HFF-Myc (cell line): ENCODE results near the gene AAMP.
"Not testable (repeated sequence)": the region's sequence is repeated elsewhere in the genome, so short reads cannot be mapped to it uniquely, and the experiment has no call there.

Experiments used
- DNase-seq: peaks from one replicate; pipeline ENCODE4 v3.0.0-alpha.2; 2011; ENCODE audit warnings: low read depth; ENCODE audit errors: extremely low read depth
- H3K4me3 ChIP-seq: replicated peaks from 2 replicates; pipeline ENCODE4 v1.5.1; 2011; ENCODE audit warnings: low read depth, mild to moderate bottlenecking, control low read depth, low read length
- TF ChIP-seq, protein P1 (sequence below): IDR thresholded peaks from 2 replicates; pipeline ENCODE4 v1.5.1; 2012; ENCODE audit warnings: mild to moderate bottlenecking, low read depth, low read length, control low read depth; ENCODE audit errors: missing control alignments

AAMP gene

DNA sequence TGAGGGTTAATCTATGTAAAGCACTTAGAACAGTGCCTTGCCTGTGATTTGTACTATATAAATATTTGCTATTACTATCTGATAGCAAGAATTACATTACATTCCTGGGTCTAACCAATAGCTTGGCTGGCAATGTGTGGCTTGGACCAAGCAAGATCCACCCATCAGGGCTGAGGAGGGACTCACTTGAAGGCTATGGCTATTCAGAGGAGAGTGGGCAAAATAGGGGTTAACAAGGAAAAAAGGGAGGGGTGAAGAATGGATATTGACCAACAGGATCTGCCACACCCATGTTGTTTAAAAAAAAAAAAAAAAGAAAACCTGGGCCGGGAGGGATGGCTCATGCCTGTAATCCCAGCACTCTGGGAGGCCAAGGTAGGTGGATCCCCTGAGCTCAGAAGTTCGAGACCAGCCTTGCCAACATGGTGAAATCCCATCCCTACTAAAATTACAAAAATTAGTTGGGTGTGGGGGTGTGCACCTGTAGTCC, 42.4 kb upstream of the AAMP start:
- H3K4me3 ChIP-seq, result no peak overlapping the region
- DNase-seq, result no peak
- TF ChIP-seq, protein P1, sequence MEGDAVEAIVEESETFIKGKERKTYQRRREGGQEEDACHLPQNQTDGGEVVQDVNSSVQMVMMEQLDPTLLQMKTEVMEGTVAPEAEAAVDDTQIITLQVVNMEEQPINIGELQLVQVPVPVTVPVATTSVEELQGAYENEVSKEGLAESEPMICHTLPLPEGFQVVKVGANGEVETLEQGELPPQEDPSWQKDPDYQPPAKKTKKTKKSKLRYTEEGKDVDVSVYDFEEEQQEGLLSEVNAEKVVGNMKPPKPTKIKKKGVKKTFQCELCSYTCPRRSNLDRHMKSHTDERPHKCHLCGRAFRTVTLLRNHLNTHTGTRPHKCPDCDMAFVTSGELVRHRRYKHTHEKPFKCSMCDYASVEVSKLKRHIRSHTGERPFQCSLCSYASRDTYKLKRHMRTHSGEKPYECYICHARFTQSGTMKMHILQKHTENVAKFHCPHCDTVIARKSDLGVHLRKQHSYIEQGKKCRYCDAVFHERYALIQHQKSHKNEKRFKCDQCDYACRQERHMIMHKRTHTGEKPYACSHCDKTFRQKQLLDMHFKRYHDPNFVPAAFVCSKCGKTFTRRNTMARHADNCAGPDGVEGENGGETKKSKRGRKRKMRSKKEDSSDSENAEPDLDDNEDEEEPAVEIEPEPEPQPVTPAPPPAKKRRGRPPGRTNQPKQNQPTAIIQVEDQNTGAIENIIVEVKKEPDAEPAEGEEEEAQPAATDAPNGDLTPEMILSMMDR, result no peak

DNA sequence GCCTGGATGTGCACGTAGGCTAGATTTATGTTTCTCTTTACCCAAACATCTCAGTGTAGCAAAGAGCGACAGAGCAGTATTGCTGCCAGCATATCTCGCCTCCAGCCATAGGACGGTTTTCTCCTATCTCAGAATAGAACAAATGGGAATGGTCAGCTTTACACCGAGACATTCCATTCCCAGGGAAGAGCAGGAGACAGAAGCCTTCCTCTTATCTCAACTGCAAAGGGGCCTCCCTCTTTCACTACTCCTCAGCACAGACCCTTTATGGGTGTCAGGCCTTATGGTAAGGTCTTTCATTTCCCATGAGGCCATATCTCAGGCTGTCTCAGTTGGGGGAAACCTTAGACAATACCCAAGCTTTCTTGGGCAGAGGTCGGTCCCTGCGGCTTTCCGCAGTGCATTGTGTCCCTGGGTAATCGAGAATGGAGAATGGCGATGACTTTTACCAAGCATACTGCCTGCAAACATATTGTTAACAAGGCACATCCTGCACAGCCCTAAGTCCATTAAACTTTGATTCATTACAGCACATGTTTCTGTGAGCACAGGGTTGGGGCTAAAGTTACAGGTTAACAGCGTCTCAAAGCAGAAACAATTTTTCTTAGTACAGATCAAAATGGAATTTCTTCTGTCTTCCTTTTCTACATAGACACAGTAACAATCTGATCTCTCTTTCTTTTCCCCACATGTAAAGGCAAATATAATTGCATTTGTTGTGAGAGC, 41.8 kb upstream of the AAMP start:
- not testable (repeated sequence) for H3K4me3 ChIP-seq, DNase-seq

- DNase-seq, result no peak
- TF ChIP-seq, protein P1, result no peak
- no peak overlapping the region for H3K4me3 ChIP-seq
These were observed 41.1 kb upstream of the AAMP start for GRCh38 chr2:218310853-218311540.

DNA sequence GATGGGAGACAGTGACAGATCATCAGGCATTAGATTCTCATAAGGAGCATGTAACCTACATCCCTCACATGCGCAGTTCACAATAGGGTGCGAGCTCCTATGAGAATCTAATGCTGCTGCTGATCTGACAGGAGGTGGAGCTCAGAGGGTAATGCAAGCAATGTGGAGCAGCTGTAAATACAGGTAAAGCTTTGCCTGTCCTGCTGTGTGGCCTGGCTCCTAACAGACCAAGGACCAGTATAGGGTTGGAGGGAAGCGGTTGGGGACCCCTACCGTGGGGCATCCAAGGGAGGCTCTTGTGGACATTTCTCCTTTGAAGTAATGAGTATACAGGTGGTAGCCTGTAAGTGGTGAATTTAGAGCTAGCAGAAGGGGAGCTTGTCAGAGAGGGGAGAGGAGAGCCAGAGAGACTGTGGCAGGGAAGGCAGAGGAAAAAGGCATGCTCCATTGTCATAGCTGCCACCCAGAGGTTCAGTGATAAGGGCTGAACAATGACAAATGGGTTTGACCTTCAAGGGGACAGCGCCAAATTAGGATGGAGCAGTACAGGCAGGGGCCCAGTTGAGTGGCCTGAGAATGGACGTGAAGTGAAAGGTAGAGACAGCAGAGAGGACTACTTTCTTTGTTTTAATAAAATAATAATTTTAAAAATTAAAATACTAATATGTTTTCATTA, 37.6 kb upstream of the AAMP start:
- no peak for DNase-seq
- TF ChIP-seq, protein P1, result no peak
- no peak overlapping the region for H3K4me3 ChIP-seq

- TF ChIP-seq, protein P1, result no peak
- DNase-seq, result no peak
- no peak overlapping the region for H3K4me3 ChIP-seq
These were observed 36.4 kb upstream of the AAMP start for GRCh38 chr2:218306184-218306920.

DNA sequence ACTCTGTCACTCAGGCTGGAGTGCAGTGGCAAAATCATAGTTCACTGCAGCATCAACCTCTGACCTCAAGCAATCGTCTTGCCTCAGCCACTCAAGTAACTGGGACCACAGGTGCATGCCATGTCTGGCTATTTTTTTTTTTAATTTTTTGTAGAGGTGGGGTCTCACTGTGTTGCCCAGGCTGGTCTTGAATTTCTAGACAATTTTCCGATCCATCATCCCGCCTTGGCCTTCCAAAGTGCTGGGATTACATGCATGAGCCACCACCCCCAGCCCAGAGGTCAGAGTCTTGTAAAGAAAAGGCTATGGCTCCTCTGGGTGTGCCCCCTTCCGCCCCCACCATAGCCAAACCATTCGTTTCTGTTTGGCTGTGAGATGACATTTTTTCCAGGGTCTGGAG, 35.4 kb upstream of the AAMP start:
- no peak overlapping the region for H3K4me3 ChIP-seq
- TF ChIP-seq, protein P1, result no peak

More for the DNA sequence above, 35.4 kb upstream of the AAMP start:
- no peak for DNase-seq
